ENCODE data around the gene RPL3.

GRCh38 chr22:39266398-39267030, 52.9 kb downstream of the RPL3 start:
- TF ChIP-seq EZH2 (IDR thresholded peaks at IDR 0.05; ENCODE audit: low read depth) (no peak), CTCF (conservative IDR thresholded peaks at IDR 0.05) (no peak)
